Measurements from ENCODE around the gene TRNT1.

- TF ChIP-seq EZH2 (IDR thresholded peaks at IDR 0.05; ENCODE audit: insufficient read depth, poor library complexity, severe bottlenecking) (no peak), EZH2phosphoT487 (IDR thresholded peaks at IDR 0.05; ENCODE audit: insufficient read depth, low read depth) (no peak)
These were observed 38.8 kb upstream of the TRNT1 start for GRCh38 chr3:3087716-3088465.

All from GM23248 (cell line).